Nephron progenitor cell (in vitro differentiated cells): Measurements from ENCODE around the gene CTDP1.
"Not testable (repeated sequence)": the region's sequence is repeated elsewhere in the genome, so short reads cannot be mapped to it uniquely, and the experiment has no call there.

Experiments used
- DNase-seq: peaks from one replicate; pipeline ENCODE4 v3.0.0; 2021
- H3K27ac Mint-ChIP-seq: 2 replicates; pipeline ENCODE4 v1.8.0; 2021; ENCODE audit warnings: mild to moderate bottlenecking, moderate library complexity, mixed read lengths
- H3K27me3 Mint-ChIP-seq: 2 replicates; pipeline ENCODE4 v1.8.0; 2021; ENCODE audit warnings: mild to moderate bottlenecking, low read depth, mixed read lengths; ENCODE audit not compliant: poor library complexity
- H3K36me3 Mint-ChIP-seq: 2 replicates; pipeline ENCODE4 v1.8.0; 2021; ENCODE audit warnings: low read depth, mixed read lengths
- H3K4me1 Mint-ChIP-seq: 2 replicates; pipeline ENCODE4 v1.8.0; 2021; ENCODE audit warnings: mixed read lengths
- H3K4me3 Mint-ChIP-seq: 2 replicates; pipeline ENCODE4 v1.8.0; 2021; ENCODE audit warnings: mild to moderate bottlenecking, moderate library complexity, mixed read lengths
- H3K9me3 Mint-ChIP-seq: 2 replicates; pipeline ENCODE4 v1.8.0; 2021; ENCODE audit warnings: mild to moderate bottlenecking, moderate library complexity, mixed read lengths
- CTCF ChIP-seq: fragments of 200-600 bp; sonication (generic); IDR thresholded peaks from 2 replicates; pipeline ENCODE4 v1.5.0; 2021; ENCODE audit warnings: antibody characterized with exemption

Gene CTDP1

GRCh38 chr18:79736846-79737245 lies 57.2 kb downstream of the CTDP1 start:
- Mint-ChIP-seq H3K36me3 (peaks cover 71% of the 10 kb centered on the region), H3K27ac (peak overlapping the region; percentile 85), H3K27me3 (peaks cover 3% of the 10 kb centered on the region), H3K4me3 (no peak overlapping the region), H3K4me1 (peaks cover 10% of the 10 kb centered on the region), H3K9me3 (peaks cover 13% of the 10 kb centered on the region)
- TF ChIP-seq CTCF: no peak
- DNase-seq: no peak

GRCh38 chr18:79737426-79737825 lies 57.8 kb downstream of the CTDP1 start:
- Mint-ChIP-seq H3K9me3 (peaks cover 11% of the 10 kb centered on the region), H3K36me3 (peaks cover 73% of the 10 kb centered on the region), H3K4me1 (peaks cover 10% of the 10 kb centered on the region), H3K4me3 (no peak overlapping the region), H3K27me3 (peaks cover 3% of the 10 kb centered on the region), H3K27ac (peak overlapping the region; percentile 85)
- DNase-seq: no peak
- TF ChIP-seq CTCF: no peak

- Mint-ChIP-seq H3K27me3 (peaks cover 3% of the 10 kb centered on the region), H3K36me3 (peaks cover 74% of the 10 kb centered on the region), H3K4me3 (no peak overlapping the region), H3K27ac (peak overlapping the region; percentile 85), H3K4me1 (peaks cover 10% of the 10 kb centered on the region), H3K9me3 (peaks cover 11% of the 10 kb centered on the region)
- no peak for TF ChIP-seq CTCF
- no peak for DNase-seq
Observed at GRCh38 chr18:79738041-79738461, 58.4 kb downstream of the CTDP1 start.

- peak overlapping the region; percentile 85 for H3K27ac Mint-ChIP-seq
- H3K9me3 Mint-ChIP-seq: peaks cover 7% of the 10 kb centered on the region
- TF ChIP-seq CTCF: no peak
- no peak overlapping the region for H3K4me3 Mint-ChIP-seq
- peaks cover 3% of the 10 kb centered on the region for H3K27me3 Mint-ChIP-seq
- peaks cover 71% of the 10 kb centered on the region for H3K36me3 Mint-ChIP-seq
- H3K4me1 Mint-ChIP-seq: peaks cover 10% of the 10 kb centered on the region
- no peak for DNase-seq
Observed at GRCh38 chr18:79738581-79739439, 59.2 kb downstream of the CTDP1 start.

GRCh38 chr18:79739440-79739778 lies 59.8 kb downstream of the CTDP1 start:
- TF ChIP-seq CTCF: no peak
- peaks cover 7% of the 10 kb centered on the region for H3K9me3 Mint-ChIP-seq
- H3K4me3 Mint-ChIP-seq: no peak overlapping the region
- peaks cover 3% of the 10 kb centered on the region for H3K27me3 Mint-ChIP-seq
- DNase-seq: no peak
- peaks cover 71% of the 10 kb centered on the region for H3K36me3 Mint-ChIP-seq
- H3K27ac Mint-ChIP-seq: no peak overlapping the region
- H3K4me1 Mint-ChIP-seq: peaks cover 10% of the 10 kb centered on the region

- not testable (repeated sequence) for H3K4me1 Mint-ChIP-seq, DNase-seq, H3K27me3 Mint-ChIP-seq, H3K9me3 Mint-ChIP-seq, H3K4me3 Mint-ChIP-seq, H3K27ac Mint-ChIP-seq
- H3K36me3 Mint-ChIP-seq: peaks cover 71% of the 10 kb centered on the region
Observed at GRCh38 chr18:79740047-79740446, 60.4 kb downstream of the CTDP1 start.
